ENCODE results near the gene WDR89. TPM values are rescaled to one million over a fixed set of nuclear protein-coding genes. Genes with fewer than 3 reads are reported as not detected.
A peak's percentile ranks its signal among the peaks of the same experiment; 100 is the strongest.

Gene WDR89
- total RNA-seq (2022) (19.7 and 20.8 TPM in 2 replicates), Bru-seq, nascent RNA (percentile 79 among the genes with signal in this experiment), BruChase-seq, experiment 1, labeled RNA remaining after a 6-hour chase (percentile 65 among the genes with signal in this experiment), BruChase-seq, experiment 2, labeled RNA remaining after a 2-hour chase (percentile 72 among the genes with signal in this experiment)
- long read RNA-seq, transcript WDR89-201 (3 exons, 1,687 nt) = major isoform, 6 of 13 reads
- long read RNA-seq, partial matches to known transcripts = 0 of 13 reads
- long read RNA-seq, other reads (novel, unspliced or antisense) = 6 of 13 reads

GRCh38 chr14:63641473-63642228 lies at the start of gene WDR89:
Gene WDR89, minus strand, starts transcription at chr14:63641871. Its CDS starts 41,929 bp downstream, at chr14:63599942.
- BruUV-seq (replicated peaks) = no TSS peak
- intact Hi-C loops (cut with micrococcal nuclease; ENCODE audit: unreplicated experiment) = loop anchor here (2.0 kb wide), 2 partner anchors 15 to 129 kb away; no protein-coding TSS in a partner anchor

GRCh38 chr14:63689132-63689531 lies 47.5 kb upstream of the WDR89 start:
- DNase-seq = no peak
- Mint-ChIP-seq H3K9me3 (ENCODE audit: low read depth, unreplicated experiment) (no peaks in the 10 kb centered on the region), H3K4me1 (ENCODE audit: low read depth, unreplicated experiment) (no peaks in the 10 kb centered on the region), H3K27ac (ENCODE audit: unreplicated experiment) (no peak overlapping the region), H3K27me3 (ENCODE audit: unreplicated experiment) (no peaks in the 10 kb centered on the region), H3K4me3 (ENCODE audit: low read depth, unreplicated experiment) (no peak overlapping the region), H3K36me3 (ENCODE audit: insufficient read depth, unreplicated experiment) (no peaks in the 10 kb centered on the region)
- CTCF ChIA-PET = no interaction called here
- no TSS peak for BruUV-seq (replicated peaks)
- intact Hi-C loops (cut with micrococcal nuclease; ENCODE audit: unreplicated experiment) = no loop called here
- TF ChIP-seq, protein P1, sequence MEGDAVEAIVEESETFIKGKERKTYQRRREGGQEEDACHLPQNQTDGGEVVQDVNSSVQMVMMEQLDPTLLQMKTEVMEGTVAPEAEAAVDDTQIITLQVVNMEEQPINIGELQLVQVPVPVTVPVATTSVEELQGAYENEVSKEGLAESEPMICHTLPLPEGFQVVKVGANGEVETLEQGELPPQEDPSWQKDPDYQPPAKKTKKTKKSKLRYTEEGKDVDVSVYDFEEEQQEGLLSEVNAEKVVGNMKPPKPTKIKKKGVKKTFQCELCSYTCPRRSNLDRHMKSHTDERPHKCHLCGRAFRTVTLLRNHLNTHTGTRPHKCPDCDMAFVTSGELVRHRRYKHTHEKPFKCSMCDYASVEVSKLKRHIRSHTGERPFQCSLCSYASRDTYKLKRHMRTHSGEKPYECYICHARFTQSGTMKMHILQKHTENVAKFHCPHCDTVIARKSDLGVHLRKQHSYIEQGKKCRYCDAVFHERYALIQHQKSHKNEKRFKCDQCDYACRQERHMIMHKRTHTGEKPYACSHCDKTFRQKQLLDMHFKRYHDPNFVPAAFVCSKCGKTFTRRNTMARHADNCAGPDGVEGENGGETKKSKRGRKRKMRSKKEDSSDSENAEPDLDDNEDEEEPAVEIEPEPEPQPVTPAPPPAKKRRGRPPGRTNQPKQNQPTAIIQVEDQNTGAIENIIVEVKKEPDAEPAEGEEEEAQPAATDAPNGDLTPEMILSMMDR (IDR thresholded peaks at IDR 0.05; ENCODE audit: unreplicated experiment) = no peak

More at GRCh38 chr14:63641473-63642228, at the start of gene WDR89:
- peak within 1 kb of the TSS; percentile 97 for H3K27ac Mint-ChIP-seq (ENCODE audit: unreplicated experiment)
- peaks cover 9% of the 10 kb centered on the region for H3K4me1 Mint-ChIP-seq (ENCODE audit: low read depth, unreplicated experiment)
- H3K27me3 Mint-ChIP-seq (ENCODE audit: unreplicated experiment) = no peaks in the 10 kb centered on the region
- TF ChIP-seq, protein P1 (IDR thresholded peaks at IDR 0.05; ENCODE audit: unreplicated experiment) = peak; percentile 78
- CTCF ChIA-PET = interaction anchor here (0.5 to 1.6 kb wide), 12 partner anchors 8 to 303 kb away, joined by 3 to 9 read pairs (median 4); partner anchors contain the start of gene PPP2R5E
- H3K36me3 Mint-ChIP-seq (ENCODE audit: insufficient read depth, unreplicated experiment) = peaks cover 18% of the 10 kb centered on the region
- H3K9me3 Mint-ChIP-seq (ENCODE audit: low read depth, unreplicated experiment) = peaks cover 4% of the 10 kb centered on the region
- peak; percentile 95 for DNase-seq
- H3K4me3 Mint-ChIP-seq (ENCODE audit: low read depth, unreplicated experiment) = peak within 1 kb of the TSS; percentile 84

GRCh38 chr14:63686926-63687325 lies 45.3 kb upstream of the WDR89 start:
- no peaks in the 10 kb centered on the region for H3K36me3 Mint-ChIP-seq (ENCODE audit: insufficient read depth, unreplicated experiment)
- no TSS peak for BruUV-seq (replicated peaks)
- H3K4me1 Mint-ChIP-seq (ENCODE audit: low read depth, unreplicated experiment) = no peaks in the 10 kb centered on the region
- TF ChIP-seq, protein P1 (IDR thresholded peaks at IDR 0.05; ENCODE audit: unreplicated experiment) = no peak
- CTCF ChIA-PET = no interaction called here
- intact Hi-C loops (cut with micrococcal nuclease; ENCODE audit: unreplicated experiment) = no loop called here
- no peak overlapping the region for H3K4me3 Mint-ChIP-seq (ENCODE audit: low read depth, unreplicated experiment)
- H3K27ac Mint-ChIP-seq (ENCODE audit: unreplicated experiment) = no peak overlapping the region
- DNase-seq = no peak
- H3K27me3 Mint-ChIP-seq (ENCODE audit: unreplicated experiment) = no peaks in the 10 kb centered on the region
- no peaks in the 10 kb centered on the region for H3K9me3 Mint-ChIP-seq (ENCODE audit: low read depth, unreplicated experiment)

- Mint-ChIP-seq H3K4me3 (ENCODE audit: low read depth, unreplicated experiment) (no peak overlapping the region), H3K9me3 (ENCODE audit: low read depth, unreplicated experiment) (no peaks in the 10 kb centered on the region)
- no TSS peak for BruUV-seq (replicated peaks)
These were observed 43.7 kb upstream of the WDR89 start for GRCh38 chr14:63685401-63685800.

More at GRCh38 chr14:63685401-63685800, 43.7 kb upstream of the WDR89 start:
- no peaks in the 10 kb centered on the region for H3K36me3 Mint-ChIP-seq (ENCODE audit: insufficient read depth, unreplicated experiment)
- no peak overlapping the region for H3K27ac Mint-ChIP-seq (ENCODE audit: unreplicated experiment)
- intact Hi-C loops (cut with micrococcal nuclease; ENCODE audit: unreplicated experiment) = no loop called here
- DNase-seq = no peak
- CTCF ChIA-PET = interaction anchor here (0.7 kb wide), 1 partner anchor 13 kb away, joined by 3 read pairs; no protein-coding TSS in a partner anchor
- TF ChIP-seq, protein P1 (IDR thresholded peaks at IDR 0.05; ENCODE audit: unreplicated experiment) = no peak
- no peaks in the 10 kb centered on the region for H3K4me1 Mint-ChIP-seq (ENCODE audit: low read depth, unreplicated experiment)
- no peaks in the 10 kb centered on the region for H3K27me3 Mint-ChIP-seq (ENCODE audit: unreplicated experiment)
